Smooth muscle cell (in vitro differentiated cells): ENCODE data around the gene CLIP2. TPM values are rescaled to one million over a fixed set of nuclear protein-coding genes. Genes with fewer than 3 reads are reported as not detected.

Experiments
- DNase-seq: peaks from one replicate; lab custom pipeline; 2025; ENCODE audit not compliant: unreplicated experiment; lab: John Stamatoyannopoulos, UW
- H2AFZ ChIP-seq: fragments of 200-600 bp; sonication (generic); 2 replicates; pipeline ENCODE4 v1.6.0; 2016; ENCODE audit warnings: antibody characterized with exemption, low read depth, mild to moderate bottlenecking
- H3F3A ChIP-seq: fragments of 200-600 bp; sonication (generic); 2 replicates; pipeline ENCODE4 v1.6.0; 2017; ENCODE audit warnings: antibody characterized with exemption, low read depth
- H3K27ac ChIP-seq: fragments of 200-600 bp; sonication (generic); 2 replicates; pipeline ENCODE4 v1.5.1; 2016; ENCODE audit warnings: low read depth, mild to moderate bottlenecking
- H3K27me3 ChIP-seq: fragments of 200-600 bp; sonication (generic); 2 replicates; pipeline ENCODE4 v1.6.1; 2016; ENCODE audit warnings: low read depth, mild to moderate bottlenecking
- H3K36me3 ChIP-seq: fragments of 200-600 bp; sonication (generic); 2 replicates; pipeline ENCODE4 v1.5.1; 2016; ENCODE audit warnings: low read depth
- H3K4me1 ChIP-seq: fragments of 200-600 bp; sonication (generic); 2 replicates; pipeline ENCODE4 v1.5.1; 2016; ENCODE audit warnings: low read depth
- H3K4me2 ChIP-seq: fragments of 200-600 bp; sonication (generic); 2 replicates; pipeline ENCODE4 v1.6.0; 2016; ENCODE audit warnings: mild to moderate bottlenecking
- H3K4me3 ChIP-seq: fragments of 200-600 bp; sonication (generic); 2 replicates; pipeline ENCODE4 v1.5.1; 2016; ENCODE audit warnings: mild to moderate bottlenecking
- H3K79me2 ChIP-seq: fragments of 200-600 bp; sonication (generic); 2 replicates; pipeline ENCODE4 v1.6.0; 2016; ENCODE audit warnings: low read depth, mild to moderate bottlenecking
- H3K9ac ChIP-seq: fragments of 200-600 bp; sonication (generic); 2 replicates; pipeline ENCODE4 v1.6.0; 2016; ENCODE audit warnings: low read depth
- H3K9me3 ChIP-seq: fragments of 200-600 bp; sonication (generic); replicated peaks from 2 replicates; pipeline ENCODE4 v1.5.1; 2016; ENCODE audit warnings: low read depth
- H4K20me1 ChIP-seq: fragments of 200-600 bp; sonication (generic); 2 replicates; pipeline ENCODE4 v1.6.0; 2016; ENCODE audit warnings: low read depth
- WGBS: methylation state at CpG from one replicate; pipeline ENCODE4 v1.1.7; 2016; ENCODE audit warnings: low lambda C conversion rate; 5-methylcytosine and 5-hydroxymethylcytosine counted together
- polyA plus RNA-seq: library from polyadenylated mRNA; unstranded; fragments of >200 nt; fragmentation: Nextera tagmentation; extraction: Ambion mirVana; gene quantifications from 2 replicates; pipeline ENCODE4 v1.2.1, GENCODE V29; 2016
- total RNA-seq: library from RNA; depleted of rRNA; stranded (reverse); fragments of >200 nt; gene quantifications from 2 replicates; pipeline ENCODE4 v1.2.3, GENCODE V29; 2014
- TF ChIP-seq, protein P1 (sequence below): fragments of 200-600 bp; sonication (generic); IDR thresholded peaks from 2 replicates; pipeline ENCODE4 v1.5.1; 2017; ENCODE audit warnings: borderline replicate concordance, mild to moderate bottlenecking, antibody characterized with exemption; ENCODE audit not compliant: insufficient read depth, poor library complexity, severe bottlenecking

CLIP2 gene
- total and polyA plus RNA-seq, 2 experiments from 2014 or later: 12.1 to 23.3 TPM

- H3K9me3 ChIP-seq: no peaks in the 10 kb centered on the region
- H2AFZ ChIP-seq: no peak overlapping the region
- 97% methylated on average over 11 of the region's 11 CpGs for WGBS
- H3K4me1 ChIP-seq: no peaks in the 10 kb centered on the region
- no peak overlapping the region for H3K9ac ChIP-seq
- no peak for DNase-seq
- H4K20me1 ChIP-seq: peaks cover 5% of the 10 kb centered on the region
- no peaks in the 10 kb centered on the region for H3K79me2 ChIP-seq
- H3K27ac ChIP-seq: no peak overlapping the region
- H3K36me3 ChIP-seq: no peaks in the 10 kb centered on the region
- H3F3A ChIP-seq: no peaks in the 10 kb centered on the region
- no peak overlapping the region for H3K4me2 ChIP-seq
- TF ChIP-seq, protein P1, sequence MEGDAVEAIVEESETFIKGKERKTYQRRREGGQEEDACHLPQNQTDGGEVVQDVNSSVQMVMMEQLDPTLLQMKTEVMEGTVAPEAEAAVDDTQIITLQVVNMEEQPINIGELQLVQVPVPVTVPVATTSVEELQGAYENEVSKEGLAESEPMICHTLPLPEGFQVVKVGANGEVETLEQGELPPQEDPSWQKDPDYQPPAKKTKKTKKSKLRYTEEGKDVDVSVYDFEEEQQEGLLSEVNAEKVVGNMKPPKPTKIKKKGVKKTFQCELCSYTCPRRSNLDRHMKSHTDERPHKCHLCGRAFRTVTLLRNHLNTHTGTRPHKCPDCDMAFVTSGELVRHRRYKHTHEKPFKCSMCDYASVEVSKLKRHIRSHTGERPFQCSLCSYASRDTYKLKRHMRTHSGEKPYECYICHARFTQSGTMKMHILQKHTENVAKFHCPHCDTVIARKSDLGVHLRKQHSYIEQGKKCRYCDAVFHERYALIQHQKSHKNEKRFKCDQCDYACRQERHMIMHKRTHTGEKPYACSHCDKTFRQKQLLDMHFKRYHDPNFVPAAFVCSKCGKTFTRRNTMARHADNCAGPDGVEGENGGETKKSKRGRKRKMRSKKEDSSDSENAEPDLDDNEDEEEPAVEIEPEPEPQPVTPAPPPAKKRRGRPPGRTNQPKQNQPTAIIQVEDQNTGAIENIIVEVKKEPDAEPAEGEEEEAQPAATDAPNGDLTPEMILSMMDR: no peak
- no peak overlapping the region for H3K4me3 ChIP-seq
- no peaks in the 10 kb centered on the region for H3K27me3 ChIP-seq
These were observed 107.8 kb downstream of the CLIP2 start for GRCh38 chr7:74396993-74397392.

- TF ChIP-seq, protein P1: no peak
- 97% methylated on average over 8 of the region's 8 CpGs for WGBS
- no peaks in the 10 kb centered on the region for H3K36me3 ChIP-seq
- no peaks in the 10 kb centered on the region for H3K4me1 ChIP-seq
- no peaks in the 10 kb centered on the region for H3K27me3 ChIP-seq
- H3K9me3 ChIP-seq: no peaks in the 10 kb centered on the region
- H3K4me2 ChIP-seq: no peak overlapping the region
- H3K4me3 ChIP-seq: no peak overlapping the region
- no peak overlapping the region for H2AFZ ChIP-seq
- no peaks in the 10 kb centered on the region for H3K79me2 ChIP-seq
- H3F3A ChIP-seq: no peaks in the 10 kb centered on the region
- DNase-seq: no peak
- H4K20me1 ChIP-seq: peaks cover 5% of the 10 kb centered on the region
- no peak overlapping the region for H3K27ac ChIP-seq
- H3K9ac ChIP-seq: no peak overlapping the region
These were observed 109.2 kb downstream of the CLIP2 start for GRCh38 chr7:74398426-74398825.

GRCh38 chr7:74399006-74399405 is 109.8 kb downstream of the CLIP2 start:
- no peaks in the 10 kb centered on the region for H3K4me1 ChIP-seq
- H2AFZ ChIP-seq: no peak overlapping the region
- peaks cover 5% of the 10 kb centered on the region for H4K20me1 ChIP-seq
- 85% methylated on average over 6 of the region's 6 CpGs for WGBS
- H3F3A ChIP-seq: no peaks in the 10 kb centered on the region
- TF ChIP-seq, protein P1: no peak
- H3K9ac ChIP-seq: no peak overlapping the region
- H3K27ac ChIP-seq: no peak overlapping the region
- no peaks in the 10 kb centered on the region for H3K79me2 ChIP-seq
- H3K9me3 ChIP-seq: no peaks in the 10 kb centered on the region
- DNase-seq: no peak
- no peak overlapping the region for H3K4me3 ChIP-seq
- no peak overlapping the region for H3K4me2 ChIP-seq
- no peaks in the 10 kb centered on the region for H3K27me3 ChIP-seq
- no peaks in the 10 kb centered on the region for H3K36me3 ChIP-seq

GRCh38 chr7:74400420-74401136 is 111.4 kb downstream of the CLIP2 start:
- Histone ChIP-seq H3K36me3 (no peaks in the 10 kb centered on the region), H3K79me2 (no peaks in the 10 kb centered on the region), H2AFZ (no peak overlapping the region), H3F3A (no peaks in the 10 kb centered on the region), H3K4me3 (no peak overlapping the region), H3K9ac (no peak overlapping the region), H3K4me2 (no peak overlapping the region), H3K27me3 (no peaks in the 10 kb centered on the region), H3K4me1 (no peaks in the 10 kb centered on the region), H3K9me3 (no peaks in the 10 kb centered on the region), H3K27ac (no peak overlapping the region), H4K20me1 (peaks cover 5% of the 10 kb centered on the region)
- no peak for DNase-seq
- WGBS: 93% methylated on average over 22 of the region's 22 CpGs
- TF ChIP-seq, protein P1: no peak
